HG03432 (cell line): ENCODE results near the gene PCARE.
"Not testable (repeated sequence)": the region's sequence is repeated elsewhere in the genome, so short reads cannot be mapped to it uniquely, and the experiment has no call there.

Experiments used
- ATAC-seq: cut with Tn5 transposase; IDR thresholded peaks from one replicate; pipeline ENCODE4 v1.9.1; 2021; ENCODE audit warnings: mild to moderate bottlenecking, moderate library complexity; ENCODE audit not compliant: unreplicated experiment

Gene PCARE

DNA sequence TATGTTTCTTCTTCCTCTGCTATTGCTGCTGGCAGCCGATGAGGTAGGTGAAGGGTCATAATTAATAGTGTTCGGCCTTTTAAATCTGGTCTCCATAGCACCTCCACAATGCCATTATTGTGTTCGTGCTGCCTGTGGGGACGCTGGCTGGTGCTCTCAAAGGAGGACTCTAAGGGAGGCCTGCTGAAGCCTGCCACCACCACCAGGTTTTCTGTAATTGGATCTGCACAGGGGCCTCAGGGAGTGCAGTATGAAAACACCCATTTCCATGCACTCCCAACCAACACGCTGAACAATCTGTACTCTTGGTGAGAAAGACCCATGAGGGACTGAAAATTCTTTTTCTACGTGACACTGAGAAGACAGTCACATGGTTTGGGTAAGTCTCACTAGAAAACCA lies 23.2 kb upstream of the PCARE start:
- no peak for ATAC-seq

DNA sequence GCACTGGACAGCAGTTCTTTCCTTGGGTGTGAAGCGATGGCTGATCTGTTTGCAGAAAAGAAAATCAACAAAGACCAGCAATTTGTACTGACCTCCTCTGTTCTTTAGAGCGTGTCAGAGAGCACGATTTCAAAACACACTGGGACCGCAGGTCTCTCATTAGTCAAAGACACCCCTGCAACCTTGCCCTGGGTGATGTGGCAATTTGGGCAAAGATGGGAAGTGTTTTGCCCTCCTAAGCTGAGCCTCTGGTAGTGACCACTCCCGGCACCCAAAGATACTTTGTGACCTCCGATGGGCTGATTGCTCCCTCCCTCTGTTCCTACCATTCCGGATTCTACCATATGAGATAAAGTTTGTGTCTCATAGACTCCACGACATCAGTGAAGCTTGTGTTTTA lies 22.6 kb upstream of the PCARE start:
- ATAC-seq: no peak

DNA sequence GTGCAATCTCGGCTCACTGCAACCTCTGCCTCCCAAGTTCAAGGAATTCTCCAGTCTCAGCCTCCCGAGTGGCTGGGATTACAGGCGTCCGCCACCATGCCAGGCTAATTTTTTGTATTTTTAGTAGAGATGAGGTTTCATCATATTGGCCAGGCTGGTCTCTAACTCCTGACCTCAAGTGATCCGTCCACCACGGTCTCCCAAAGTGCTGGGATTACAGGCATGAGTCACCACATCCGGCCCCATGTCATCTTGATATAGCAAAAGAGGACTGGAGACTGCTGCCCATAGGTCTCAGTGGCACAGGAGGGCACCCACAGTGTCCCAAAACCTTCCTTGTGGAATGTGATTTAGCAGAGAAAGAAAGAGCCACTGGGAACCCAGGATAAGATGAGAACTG lies 16.0 kb upstream of the PCARE start:
- ATAC-seq: not testable (repeated sequence)

DNA sequence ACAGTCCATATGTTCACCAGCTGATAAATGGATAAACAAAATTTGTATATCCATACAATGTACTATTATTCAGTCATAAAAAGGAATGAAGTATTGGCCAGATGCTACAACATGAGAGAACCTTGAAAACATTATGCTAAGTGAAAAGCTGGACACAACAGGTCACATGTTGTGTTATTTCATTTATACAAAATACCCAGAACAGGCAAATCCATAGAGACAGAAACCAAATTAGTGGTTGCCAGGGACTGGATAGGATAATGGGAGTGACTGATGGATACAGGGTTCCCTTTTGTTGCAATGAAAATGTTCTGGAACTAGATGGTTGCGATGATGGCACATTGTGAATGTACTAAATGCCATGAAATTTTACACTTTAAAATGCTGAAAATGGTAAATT lies 10.2 kb upstream of the PCARE start:
- no peak for ATAC-seq

DNA sequence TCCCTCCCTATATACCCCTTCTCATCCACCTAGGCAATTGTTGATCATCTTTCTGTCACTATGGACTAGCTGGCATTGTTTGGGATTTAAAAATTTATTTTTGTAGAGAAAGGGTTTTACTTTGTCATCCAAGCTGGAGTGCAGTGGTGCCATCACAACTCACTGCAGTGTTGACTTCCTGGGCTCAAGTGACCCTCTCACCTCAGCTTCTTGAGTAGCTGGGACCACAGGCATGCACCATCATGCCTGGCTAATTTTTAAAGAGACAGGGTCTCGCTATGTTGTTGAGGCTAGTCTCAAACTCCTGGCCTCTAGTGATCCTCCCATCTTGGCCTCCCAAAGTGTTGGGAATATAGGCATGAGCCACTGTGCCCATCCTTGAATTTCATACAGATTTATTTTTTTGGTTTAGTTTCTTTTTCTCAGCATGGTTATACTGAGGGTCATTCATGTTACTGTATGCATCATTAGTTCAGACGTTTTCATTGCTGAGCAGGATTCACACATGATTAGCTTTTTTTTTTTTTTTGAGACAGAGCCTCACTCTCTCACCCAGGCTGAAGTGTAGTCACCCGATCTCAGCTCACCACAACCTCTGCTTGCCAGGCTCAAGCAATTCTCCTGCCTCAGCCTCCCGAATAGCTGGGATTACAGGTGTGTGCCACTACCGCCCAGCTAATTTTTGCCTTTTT lies 8.6 kb upstream of the PCARE start:
- peak; percentile 49 for ATAC-seq

DNA sequence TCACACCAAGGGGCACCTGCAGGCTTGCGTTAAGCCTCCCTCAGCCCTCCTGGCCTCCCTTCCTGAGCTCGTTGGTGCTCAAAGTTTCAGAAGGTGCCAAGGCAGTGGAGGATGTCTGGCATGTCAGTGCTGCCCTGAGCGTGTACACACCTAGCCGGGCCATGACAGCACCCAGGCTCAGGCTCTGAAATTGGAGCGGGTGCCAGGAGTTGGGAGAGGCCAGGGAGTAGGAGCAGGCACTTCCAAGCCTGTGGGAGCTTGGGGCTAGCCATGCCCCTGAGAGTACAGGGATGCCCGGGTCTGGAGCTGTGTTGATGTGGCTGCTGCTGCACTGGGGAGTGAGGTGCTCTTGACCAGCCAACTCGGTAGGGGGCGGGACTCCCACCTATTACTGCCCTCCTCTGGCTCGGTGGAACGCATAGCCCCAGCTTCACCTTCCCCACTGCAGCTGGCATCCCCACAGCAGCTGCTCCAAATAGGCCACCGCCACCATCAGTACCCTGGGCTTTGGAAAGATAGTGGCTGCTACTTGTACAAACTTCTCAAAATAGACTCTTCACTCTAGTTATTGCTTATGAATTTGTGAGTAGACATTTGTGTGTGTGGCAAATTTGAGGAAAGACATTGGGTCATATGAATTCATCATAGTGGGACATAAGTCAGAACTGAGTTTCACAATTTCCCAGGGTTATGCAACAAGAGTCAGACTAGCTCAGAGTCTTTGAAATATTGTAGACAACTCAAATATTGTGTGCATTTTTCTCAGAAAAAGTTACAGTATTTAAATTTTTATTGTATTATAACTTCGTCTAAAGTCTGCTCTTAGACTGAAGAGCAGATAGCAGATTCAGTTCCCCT lies 6.8 kb upstream of the PCARE start:
- ATAC-seq: no peak

DNA sequence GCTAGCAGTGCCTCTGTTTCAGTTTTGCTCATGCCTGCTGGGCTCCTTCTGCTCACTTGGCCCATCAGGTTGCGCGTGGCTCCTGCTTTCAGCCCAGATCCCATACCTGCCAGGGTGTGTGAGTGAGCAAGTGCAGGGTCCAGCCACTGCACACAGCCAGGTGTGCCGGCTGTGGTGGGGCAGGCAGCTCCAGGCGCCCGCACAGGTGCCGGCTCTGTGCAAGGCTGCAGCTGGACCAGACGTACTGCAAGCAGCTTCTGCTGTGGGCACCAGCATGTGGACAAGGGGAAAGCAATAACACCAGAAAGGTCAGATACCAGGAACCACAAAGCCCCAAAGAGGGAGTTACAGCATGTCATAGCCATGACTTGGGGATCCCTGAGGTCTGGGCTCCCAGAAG lies 5.6 kb upstream of the PCARE start:
- no peak for ATAC-seq

DNA sequence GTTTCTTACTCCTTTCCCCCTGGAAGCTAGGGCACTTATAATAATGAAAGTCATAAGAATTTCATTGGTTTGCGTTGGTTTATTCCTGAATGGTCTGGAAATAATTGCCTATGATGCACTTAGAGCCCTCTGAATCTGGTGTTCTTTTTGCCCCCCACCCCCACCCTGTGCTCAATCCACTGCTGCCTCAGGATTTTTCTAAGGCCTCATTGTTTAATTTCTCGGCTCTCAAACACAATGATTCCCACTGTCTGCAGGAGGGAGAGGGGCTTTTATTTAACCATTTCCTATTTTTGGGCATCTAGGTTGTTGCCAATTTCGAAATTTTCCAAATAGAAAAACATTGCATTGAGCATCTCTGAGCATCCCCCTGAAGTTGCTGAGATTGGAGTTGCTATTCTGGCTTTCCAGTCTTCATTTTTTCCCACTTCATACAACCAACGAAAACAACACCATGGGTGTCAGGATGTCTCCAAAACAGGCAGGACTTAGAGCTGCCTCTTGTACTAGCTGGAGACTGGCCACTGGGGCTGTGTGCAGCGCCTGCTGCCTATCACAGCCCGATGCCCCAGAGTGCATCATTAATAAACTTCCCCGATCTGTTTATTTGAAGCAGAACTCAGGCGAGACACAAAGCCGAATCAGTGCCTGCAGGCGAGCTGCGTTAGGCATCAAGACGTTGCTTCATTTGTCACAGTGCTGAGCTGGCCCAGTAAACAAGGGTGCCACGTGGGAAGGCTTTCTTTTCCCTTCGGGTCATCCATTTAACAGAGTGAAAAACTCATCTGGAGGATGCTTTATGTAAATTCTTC lies 1.8 kb upstream of the PCARE start:
- ATAC-seq: no peak

DNA sequence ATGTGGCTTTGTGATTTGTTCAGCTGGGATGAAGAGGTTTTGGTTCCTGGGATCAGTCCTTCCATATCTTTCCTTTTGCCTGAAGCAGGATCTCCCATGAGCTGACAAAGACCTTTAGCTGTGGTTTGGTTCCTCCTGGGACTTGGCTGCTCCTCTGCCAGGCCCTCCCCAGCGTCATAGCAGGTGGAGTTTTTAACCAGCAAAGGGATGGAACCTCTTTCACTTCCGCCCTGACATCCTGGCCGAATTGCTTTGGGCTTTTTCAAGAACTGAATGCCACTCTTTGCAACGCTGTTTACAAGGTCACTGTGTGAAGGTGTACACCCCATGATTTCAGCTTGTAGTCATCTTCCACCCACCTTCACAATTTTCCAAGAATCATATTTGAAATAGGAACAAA lies 390 bp downstream of the PCARE start:
- no peak for ATAC-seq

DNA sequence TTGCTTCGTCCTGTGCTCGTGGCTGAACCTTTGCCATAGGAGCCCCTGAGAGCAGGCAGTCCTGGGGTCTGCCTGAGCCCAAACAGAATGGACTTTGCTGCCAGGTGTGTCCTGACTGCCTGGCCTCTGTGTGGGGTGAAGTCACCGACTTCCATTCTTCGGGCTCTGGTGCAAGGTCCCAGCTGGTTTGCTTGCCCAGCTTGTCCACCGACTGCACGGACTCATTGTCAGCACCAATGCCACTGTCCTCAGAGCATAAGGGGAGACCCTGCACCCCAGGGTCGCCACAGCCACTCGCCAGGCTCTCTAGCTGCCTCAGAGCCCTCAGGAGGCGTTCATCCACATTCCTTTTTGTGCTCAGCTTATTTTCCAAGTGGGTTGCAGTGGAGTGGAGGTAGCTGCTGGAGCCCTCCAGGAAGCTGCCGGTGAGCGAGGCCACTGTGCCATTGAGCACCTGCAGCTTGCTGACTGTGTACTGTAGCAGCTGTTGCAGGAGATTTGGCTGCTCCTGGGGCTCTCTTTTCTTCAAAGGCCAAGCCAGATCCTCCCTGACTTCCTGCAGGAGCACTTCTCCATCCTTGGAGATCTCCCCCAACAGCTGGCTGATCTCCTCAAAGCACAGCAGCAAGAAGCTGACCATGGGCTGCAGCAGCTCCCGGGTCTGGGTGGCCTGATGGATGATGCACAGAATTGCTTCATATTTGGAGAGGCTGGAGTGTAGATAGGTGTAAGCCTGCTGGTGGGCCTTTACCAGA lies 1.2 kb downstream of the PCARE start:
- no peak for ATAC-seq

DNA sequence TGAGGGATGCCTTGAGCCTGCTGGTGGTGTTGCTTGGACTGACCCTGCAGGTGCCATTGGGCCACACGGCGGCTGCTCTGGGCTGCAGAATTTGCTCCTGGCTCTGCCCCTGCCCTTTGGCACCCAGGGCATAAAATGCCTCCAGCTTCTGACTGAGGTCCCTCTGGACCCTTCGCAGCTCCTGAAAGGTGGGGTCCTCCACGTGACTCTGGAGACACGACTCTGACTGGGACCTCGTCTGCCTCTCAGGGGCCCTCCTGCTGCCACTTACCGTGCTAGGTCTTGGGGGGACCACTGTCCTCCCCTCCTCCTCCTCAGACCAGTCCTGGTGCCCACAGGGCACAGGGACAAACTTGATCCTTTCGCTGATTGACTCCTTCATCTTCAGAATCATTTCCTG lies 2.1 kb downstream of the PCARE start:
- no peak for ATAC-seq

DNA sequence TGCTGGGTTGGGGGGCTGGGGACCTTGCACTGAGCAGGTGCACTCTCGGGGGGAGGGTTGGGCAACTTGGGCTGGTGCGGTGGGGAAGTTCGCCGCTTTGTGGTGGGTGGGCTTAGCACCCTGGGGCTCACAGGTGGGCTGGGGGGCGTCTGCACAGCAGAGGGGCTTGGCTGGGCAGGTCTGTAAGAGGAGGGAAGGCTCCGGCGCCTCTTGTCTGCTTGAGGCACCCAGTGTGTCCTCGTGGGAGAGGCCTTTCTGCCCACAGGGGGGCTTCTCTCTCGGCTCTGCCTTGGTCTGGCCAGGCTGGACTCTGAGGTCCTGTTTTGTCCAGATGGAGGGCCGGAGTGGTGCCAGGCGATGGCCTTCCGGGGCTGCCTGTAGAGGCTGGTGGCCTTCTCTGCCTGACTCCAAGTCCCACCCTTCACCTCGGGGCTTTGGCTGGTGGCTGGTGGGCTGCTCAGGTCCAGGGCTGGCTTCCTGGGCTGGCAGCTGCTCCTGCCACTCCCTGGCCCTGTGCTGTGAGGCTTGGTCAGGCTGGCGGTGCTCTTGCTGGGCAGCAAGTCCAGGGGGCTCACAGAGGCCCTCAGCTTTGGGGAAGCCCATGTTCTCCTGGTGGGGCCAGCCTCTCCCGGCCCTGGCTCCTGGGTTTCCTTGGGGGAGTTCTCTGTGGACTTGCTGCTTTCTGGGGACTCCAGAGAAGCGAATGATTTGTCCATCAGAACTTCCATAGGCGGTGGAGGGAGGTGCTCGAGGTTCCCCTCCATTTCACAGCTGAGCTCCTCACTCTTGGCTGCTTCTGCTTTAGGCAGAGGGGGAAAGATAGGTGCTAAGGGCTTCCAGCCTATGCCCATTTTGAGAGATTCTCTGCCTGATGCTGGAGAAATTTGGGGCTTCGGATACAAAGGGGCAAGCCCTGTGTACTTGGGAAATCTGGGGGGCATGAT lies 3.0 kb downstream of the PCARE start:
- no peak for ATAC-seq

DNA sequence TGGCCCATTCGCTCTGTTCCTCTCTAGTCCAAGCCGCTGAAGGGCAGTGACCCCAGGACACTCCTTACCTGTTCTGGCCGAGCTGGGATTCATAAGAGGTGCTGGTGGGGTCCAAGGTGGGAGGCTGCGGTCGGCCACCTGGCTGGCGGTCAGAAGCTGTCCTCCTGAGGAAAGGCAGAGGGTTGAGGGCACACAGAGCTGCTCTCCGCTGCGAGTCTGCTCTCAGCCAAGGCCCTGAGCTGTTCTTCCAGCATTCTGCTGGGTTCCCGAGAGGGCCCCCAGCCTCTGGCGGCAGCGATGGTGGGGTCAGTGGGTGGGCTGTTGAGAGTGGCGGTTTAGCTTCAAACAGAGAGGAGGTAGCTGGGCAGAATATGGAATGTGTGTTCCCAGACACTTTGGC lies 3.8 kb downstream of the PCARE start:
- ATAC-seq: no peak

DNA sequence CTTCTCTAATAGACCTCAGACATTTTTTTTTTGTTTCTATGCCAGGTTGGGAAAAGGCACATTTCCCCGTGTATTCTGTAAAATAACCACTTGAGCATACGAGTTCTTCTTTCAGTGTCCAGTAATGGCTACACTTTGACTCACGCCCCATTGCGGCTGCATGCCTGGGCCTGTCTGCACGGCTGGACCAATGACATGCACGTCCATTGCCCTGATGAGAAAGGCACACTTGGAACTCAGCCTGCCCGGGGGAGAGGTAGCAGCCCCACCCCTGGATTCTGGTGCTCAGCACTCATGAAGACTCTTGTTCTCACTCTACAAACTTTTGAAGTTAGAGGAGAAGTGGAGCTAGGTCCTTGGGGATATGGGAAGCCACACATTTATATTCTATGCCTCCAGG lies 5.8 kb downstream of the PCARE start:
- no peak for ATAC-seq

DNA sequence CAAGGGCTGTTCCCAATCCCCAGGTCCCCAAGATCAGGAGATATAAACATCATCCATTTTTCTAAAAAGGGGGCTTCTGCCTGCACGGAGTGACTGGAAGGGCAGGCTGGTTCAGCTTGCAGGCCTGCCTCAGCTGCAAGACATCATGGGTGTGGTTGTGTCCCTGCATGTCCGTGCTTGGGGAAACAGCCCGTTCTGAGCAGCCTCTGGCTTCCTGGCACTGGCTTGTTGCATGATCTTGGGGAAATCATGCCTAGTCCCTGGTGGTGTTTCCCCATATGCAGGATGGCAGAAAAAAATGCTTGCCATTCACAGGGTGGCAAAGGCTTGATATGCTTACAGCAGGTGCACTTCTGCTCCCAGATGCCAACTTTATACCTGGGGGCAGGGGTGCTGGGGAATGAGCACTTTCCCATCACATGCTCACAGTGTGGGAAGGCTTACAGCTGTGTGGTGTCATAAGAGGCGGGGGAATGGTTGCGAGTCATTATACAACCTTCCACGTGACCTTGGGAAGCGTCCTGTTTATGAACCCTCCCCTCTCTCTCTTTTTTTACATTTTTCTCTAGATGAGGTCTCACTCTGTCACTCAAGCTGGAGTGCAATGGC lies 7.2 kb downstream of the PCARE start:
- ATAC-seq: no peak

DNA sequence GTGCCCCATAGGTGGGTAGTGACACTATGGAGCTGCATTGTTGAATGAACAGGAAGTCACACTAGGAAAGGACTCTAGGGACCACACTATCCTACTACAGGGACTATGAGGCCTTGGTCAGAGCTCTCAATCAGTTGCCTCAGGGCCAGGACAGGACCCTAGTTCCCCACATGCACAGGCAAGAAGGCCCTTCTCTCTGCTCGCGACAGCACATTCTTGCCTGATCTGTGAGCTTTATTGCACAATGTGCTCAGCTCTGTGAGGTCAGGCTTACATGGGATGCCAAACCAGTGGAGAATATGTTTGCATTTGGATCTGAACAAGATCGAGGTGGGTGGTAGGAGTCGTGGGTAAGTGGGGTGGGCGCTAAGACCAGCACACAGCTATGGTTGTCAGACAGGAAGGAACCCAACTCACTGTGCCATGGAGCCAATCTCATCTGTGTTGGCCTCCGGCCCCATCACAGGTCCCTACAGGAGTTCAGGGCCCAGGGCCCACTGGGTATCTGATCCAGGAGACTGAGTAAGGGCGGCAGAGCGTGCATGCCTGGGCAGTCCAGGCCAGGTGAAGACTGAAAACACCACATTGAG lies 8.0 kb downstream of the PCARE start:
- no peak for ATAC-seq

DNA sequence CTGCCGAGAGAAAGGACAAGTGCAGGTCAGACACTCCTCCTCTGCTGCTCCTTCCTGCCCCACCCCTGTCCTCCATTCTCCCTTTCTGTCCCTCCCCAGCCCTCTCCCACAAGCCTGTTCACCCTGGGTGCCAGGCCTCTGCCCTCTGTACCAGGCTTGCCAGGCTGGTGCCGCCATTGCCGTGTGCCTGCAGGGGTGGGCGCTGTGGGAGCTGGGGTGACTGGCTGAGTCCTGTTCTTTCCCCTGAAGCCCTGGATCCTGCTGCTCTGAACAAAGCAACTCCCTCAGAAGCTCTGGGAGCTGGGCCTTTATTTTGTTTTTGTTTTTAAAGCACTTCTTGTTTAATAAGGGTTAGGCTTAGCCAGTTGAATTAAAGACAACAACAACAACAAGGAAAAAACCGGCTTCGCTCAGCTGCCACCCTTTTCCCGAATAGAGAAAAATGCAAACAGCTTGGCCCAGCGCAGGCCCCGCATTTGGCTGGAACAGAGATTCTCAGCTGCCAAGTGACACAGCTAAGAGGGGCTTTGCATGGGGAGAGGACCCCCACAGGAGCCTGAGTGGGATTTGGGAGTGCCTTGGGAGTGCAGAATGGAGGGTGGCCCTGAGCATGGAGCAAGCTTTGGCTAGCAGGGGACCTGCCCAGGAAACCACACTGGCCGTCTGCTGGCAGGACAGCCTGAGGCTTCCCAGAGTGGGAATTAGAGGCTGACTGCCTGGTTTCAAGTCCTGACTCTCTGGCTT lies 9.1 kb downstream of the PCARE start:
- ATAC-seq: no peak

DNA sequence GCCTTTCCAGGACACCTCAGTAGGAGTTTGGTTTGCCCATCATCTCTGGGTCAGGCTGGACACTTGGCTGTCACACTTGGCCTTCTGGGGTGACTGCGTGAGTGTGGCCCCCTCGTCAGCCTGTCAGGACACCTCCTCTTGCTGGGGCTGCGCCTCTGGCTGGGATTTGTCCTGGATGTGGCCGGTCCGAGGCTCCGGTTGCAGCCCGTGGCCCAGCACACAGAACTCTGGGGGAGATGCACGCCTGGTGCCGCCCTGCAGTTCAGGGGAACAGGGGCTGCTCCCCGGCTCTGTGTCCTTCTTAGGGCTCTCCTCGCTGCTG lies 9.6 kb downstream of the PCARE start:
- ATAC-seq: no peak

DNA sequence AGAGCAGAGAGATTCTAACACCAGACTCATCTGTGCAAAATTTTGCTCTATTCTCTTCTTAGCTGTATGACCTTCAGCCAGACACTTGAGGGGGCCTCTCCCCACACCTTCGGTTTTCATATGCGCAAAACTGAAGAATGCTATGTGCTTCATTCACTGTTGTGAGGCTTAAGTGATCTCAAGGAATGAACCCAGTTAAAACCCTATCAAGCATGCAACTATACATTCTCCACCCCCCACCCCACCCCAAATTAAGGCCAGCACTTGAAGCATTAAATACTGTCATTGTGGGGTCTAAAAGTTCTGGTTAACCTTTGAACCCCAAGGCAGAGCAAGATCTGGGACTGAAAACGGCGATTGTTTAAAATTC lies 10.0 kb downstream of the PCARE start:
- no peak for ATAC-seq
